NCI-H2107 treated with DMSO at 0.1 percent for 48 hours (cell line): ENCODE measurements around the gene GDPD1.
A peak's percentile ranks its signal among the peaks of the same experiment; 100 is the strongest.
"Not testable (repeated sequence)": the region's sequence is repeated elsewhere in the genome, so short reads cannot be mapped to it uniquely, and the experiment has no call there.

Experiments used
- DNase-seq: peaks from one replicate; lab custom pipeline; 2025; ENCODE audit not compliant: unreplicated experiment; lab: John Stamatoyannopoulos, UW

Gene GDPD1

DNA sequence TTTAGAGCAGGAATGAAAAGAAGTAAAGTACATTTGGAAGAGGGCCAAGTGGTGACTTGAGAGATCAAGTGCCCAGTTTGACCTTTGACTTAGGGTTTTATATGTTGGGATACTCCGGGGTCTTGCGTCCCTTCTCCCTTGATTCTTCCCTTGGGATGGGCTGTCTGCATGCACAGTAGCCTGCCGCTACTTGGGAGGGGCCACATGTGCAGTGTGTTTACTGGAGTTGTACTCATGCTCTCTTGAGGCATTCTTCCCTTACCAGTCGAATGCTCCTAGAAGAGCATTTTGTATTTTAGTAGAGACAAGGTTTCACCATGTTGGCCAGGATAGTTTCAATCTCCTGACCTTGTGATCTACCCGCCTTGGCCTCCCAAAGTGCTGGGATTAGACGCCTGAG is 23.8 kb downstream of the GDPD1 start:
- DNase-seq, result no peak

DNA sequence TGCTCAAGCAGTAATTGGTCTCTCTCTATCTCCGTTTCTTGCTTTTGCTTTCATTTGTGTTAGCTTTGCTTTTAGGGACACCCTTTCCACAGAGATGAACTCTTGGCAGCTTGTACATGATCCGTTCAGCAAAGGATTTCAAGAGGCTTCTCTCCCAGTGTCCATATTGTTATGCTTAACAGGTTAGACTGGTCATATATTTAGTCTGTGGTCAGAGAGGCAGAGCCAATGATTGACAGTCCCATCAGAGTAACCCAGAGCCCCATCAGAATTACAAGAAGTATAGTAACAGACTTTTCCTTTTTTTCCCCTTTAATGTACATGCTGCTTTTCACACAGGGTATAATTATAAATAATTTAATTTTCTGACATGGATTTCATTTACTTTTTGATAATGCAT is 34.4 kb downstream of the GDPD1 start:
- no peak for DNase-seq

DNA sequence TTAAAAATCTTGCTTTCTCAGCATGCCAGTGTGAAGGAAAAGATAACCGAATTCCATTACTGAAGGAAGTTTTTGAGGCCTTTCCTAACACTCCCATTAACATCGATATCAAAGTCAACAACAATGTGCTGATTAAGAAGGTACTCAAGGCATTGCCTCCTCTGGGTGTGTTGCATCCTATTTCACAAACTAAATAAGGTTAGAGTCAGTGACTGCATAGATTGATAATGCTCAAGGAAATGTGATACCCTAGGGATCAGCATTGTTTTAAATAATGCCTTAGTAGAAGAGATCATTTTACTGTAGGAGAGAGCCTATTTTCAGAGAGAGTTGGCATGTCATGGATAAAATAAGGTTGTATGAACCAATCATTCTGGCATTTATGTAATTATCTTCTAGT is 36.8 kb downstream of the GDPD1 start:
- DNase-seq, result peak; percentile 28

DNA sequence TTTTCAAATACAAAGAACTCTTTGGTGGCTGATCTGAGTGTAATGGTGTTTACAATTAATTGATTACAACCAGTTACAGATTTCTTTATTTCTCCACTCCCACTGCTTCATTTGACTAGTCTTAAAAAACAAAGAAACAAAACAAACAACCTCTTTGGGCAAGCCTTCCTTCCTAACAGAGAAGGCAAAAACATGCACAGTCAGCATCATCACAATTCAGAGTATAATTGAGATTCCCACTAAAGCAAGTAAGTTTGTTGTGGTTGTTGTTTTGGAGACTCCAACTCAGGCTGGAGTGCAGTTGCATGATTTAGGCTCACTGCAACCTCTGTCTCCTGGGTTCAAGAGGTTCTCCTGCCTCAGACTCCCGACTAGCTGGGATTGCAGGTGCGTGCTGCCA is 40.4 kb downstream of the GDPD1 start:
- DNase-seq, result no peak

DNA sequence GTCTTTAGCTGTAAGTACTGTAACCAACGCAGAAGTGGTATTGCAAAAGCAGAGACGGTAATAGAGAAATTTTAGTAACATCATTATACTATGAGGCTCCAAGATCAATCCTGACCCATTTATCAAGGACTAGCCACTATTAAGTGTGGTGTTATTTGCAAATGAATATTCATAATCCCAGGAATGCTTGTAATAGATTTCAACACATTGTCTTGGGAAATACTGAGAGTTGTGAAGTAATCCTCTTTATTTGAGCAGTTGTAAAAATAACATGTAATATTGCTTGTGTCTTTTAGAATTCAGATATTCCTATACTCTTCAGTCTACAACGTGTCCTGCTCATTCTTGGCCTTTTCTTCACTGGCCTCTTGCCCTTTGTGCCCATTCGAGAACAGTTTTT is 46.4 kb downstream of the GDPD1 start:
- DNase-seq, result no peak

DNA sequence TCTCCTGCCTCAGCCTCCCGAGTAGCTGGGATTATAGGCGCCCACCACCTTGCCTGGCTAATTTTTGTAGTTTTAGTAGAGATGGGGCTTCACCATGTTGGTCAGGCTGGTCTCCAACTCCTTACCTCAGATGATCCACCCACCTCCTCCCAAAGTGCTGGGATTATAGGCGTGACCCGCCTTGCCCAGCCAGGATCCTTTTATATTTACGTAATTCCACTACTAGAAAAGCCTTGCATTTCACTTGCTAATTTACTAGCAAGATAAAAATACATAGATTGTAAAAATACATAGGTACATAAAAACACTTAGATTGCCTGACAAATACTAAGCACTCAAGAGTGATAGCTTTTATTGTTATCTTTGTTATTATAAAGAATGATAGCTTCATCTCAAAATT is 47.5 kb downstream of the GDPD1 start:
- DNase-seq, result no peak

DNA sequence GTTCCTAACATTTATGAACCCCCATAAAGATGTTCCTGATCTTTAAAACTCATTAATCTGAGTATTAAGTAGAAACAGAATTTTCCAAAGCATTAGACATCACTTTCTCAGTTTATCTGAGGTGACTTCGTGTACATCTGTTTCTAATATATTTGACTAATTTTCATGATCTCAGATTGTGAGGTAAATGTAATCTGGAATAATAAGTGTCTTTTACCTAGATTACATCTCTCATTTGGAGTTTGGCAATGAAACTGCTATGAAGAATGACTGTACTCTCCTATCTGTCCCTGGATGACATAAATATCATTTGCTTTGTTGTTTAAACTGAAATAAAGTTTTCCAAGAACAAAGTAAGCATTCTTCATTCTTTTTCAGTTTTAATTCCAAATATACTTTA is 55.3 kb downstream of the GDPD1 start:
- DNase-seq, result no peak

DNA sequence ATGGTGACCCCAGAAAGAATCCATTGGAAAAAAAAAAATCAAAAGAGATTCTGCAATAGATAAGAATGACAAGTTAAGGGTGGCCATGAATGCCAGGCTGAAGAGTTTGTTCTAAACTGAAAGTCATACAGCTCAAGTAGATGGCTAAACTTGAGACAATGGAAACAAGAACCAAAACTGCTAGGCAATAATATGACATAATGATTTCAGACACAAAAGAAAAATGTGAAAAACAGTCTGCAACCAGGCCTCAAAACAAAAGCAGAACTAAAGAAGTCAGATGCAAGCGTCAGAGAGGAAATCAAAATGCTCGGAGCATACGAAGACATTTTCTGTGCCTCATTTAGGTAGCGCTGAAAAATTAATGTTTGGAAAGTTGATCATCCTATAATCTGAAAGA is 56.7 kb downstream of the GDPD1 start:
- DNase-seq, result no peak

DNA sequence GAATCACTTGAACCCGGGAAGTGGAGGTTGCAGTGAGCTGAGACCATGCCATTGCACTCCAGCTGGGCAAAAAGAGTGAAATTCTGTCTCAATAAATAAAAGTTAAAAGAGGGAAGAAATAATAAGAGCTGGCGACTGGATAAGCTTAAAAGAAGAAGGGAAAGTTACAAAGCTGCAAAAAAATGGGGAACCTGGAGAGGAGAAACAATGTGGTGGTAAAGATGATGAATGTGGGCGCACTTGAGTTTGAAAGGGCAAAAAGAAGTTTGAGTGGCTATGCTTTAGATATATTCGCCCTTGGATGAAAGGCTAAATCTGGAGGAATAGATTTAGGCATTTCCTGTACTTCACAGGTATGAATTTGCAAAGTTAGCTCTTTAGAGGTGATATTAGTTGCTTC is 58.1 kb downstream of the GDPD1 start:
- DNase-seq, result no peak

DNA sequence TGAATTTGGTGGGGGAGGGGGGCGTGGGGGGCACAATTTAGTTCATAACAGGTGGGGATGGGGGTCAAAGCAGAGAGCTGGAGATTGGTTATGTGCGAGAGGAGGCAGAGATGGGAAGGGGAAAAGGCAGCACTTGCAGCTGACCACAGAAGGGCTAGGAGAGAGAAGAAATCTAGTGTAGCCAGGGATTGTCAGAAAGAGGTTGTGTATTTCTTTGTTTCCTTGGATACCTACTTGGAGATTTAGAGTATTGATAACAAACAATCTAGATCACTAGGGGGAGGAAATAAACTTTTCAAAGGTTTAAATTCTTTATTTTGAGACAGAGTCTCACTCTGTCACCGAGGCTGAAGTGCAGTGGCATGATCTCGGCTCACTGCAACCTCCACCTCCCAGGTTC is 64.0 kb downstream of the GDPD1 start:
- DNase-seq, result no peak

DNA sequence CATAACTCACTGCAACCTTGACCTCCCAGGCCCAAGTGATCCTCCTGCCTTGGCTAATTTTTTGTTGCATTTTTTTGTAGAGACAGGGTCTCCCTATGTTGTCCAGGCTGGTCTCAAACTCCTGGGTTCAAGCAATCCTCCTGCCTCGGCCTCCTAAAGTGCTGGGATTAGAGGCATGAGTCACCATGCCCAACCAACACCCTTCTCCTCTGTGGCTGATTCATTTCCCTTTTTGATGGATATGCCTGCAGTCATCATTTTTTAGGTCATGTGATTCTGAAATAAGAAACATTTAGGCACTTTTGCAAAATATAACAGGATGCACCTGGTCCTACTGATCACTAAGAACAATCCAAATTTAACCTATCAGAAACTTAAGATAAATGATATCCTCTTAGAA is 67.1 kb downstream of the GDPD1 start:
- DNase-seq, result no peak

DNA sequence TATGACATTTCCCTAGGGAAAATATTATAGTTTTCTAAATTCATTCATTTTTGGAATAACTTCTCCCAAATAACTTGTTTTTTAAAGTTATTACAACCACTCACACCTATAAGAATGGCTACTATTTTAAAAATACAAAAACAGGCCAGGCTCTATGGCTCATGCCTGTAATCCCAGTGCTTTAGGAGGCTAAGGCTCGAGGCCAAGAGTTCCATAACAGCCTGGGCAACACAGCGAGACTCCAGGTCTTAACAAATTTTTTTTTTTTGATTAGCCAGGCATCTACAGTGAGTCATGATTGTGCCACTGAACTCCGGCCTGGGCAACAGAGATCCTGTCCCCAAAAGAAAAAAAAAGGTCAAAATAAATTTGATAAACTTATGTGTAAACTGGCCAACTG is 67.6 kb downstream of the GDPD1 start:
- DNase-seq, result no peak

DNA sequence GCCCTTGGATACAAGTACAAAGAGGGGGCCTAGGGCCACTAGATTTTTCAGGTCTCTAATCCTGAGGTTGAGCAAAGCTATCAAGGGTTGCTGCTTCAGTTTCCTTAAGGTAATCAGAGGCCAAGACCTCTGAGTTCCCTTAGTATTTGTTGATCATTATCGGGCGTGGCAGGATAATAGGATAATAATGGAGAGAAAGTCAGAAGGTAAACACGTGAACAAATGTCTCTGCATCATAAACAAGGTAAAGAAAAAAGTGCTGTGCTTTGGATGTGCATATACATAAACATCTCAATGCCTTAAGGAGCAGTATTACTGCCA is 69.6 kb downstream of the GDPD1 start:
- no peak for DNase-seq

DNA sequence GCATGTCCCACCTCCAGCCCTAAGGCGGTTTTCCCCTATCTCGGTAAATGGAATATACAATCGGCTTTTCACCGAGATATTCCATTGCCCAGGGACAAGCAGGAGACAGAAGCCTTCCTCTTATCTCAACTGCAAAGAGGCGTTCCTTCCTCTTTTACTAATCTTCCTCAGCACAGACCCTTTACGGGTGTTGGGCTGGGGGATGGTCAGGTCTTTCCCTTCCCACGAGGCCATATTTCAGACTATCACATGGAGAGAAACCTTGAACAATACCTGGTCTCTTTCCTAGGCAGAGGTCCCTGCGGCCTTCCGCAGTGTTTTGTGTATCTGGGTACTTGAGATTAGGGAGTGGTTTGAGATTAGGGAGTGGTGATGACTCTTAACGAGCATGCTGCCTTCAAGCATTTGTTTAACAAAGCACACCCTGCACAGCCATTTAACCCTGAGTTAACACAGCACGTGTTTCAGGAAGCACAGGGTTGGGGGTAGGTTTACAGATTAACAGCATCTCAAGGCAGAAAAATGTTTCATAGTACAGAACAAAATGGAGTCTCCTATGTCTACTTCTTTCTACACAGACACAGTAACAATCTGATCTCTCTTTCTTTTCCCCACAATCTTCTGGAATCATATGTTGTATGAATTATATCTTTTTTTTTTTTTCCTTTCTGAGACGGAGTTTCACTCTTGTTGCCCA is 70.1 kb downstream of the GDPD1 start:
- not testable (repeated sequence) for DNase-seq

DNA sequence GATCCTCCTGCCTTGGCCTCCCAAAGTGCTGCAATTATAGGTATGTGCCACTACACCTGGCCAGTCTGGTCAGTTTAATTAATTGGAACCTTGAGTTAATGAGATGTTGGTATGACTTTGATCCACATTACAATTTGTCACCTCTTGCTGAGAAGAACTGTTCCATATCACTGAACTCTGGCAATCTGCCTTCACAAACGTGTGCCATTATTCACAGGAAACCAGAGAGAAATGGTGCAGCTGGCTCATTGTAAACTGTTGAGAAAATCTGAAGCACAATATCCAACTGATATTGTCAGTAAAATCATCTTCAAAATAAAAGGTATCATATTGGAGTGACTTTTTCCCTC is 71.8 kb downstream of the GDPD1 start:
- DNase-seq, result no peak

DNA sequence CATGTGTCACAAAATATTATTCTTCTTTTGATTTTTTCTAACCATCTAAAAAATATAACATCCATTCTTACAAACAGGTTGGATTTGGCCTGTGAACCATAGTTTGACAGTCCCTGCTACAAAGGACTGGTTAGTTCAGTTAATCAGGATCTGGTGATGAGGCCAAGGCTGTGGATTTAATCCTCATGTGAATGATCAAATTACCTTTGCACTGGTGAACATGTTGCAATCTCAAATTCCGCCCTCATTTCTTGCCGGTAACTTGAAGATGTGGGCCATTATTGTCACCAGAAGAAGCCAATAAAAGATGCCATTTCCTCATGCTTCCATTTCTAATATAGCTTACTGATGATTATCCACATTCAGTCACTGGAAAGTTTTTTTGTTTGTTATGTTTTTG is 75.9 kb downstream of the GDPD1 start:
- peak; percentile 18 for DNase-seq

DNA sequence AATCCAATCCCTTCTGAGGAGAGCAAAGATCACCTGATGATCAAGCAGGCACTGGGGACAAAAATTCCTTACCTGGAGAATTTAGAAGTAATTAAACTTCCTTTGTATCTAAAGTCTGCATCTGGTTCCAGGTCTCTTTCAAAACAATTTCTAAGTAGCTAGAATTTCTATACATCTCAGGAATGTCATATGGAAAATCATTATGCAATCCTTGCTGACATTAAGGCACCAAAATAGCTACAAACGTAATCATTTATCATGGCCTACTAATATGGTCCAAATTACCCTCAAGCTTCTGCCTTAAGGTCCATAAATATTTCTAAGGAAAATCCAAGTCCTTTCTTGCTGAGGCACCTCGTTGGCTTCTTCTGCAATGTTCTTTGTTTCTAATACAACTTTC is 78.2 kb downstream of the GDPD1 start:
- no peak for DNase-seq

DNA sequence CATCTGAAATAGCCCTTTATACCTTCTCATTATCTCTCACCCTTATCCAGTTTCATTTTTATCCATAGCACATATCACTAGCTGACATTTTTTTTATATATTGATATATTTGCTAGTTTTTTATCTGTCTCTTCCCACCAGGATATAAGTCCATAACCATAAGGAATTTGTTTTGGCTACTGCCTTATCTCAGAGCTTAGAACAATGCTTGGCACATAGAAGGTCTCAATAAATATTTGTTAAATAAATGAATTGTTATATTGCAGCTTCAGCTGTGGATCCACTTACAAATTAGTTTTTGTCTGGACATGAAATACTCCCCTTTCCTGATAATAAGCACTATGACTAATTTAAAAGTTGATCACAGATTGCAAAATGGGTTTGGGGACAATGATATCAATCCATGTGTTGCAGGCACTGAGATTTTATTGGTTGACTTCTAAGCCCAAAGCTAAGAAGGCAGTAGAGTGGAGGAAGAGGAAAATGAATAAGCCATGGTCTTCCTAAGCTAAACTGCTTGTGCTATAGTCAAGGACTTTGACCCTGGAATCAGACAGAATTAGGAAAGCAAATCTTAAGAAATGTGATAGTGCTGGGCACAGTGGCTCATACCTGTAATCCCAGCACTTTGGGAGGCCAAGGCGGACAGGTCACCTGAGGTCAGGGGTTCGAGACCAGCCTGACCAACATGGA is 79.2 kb downstream of the GDPD1 start:
- DNase-seq, result no peak

DNA sequence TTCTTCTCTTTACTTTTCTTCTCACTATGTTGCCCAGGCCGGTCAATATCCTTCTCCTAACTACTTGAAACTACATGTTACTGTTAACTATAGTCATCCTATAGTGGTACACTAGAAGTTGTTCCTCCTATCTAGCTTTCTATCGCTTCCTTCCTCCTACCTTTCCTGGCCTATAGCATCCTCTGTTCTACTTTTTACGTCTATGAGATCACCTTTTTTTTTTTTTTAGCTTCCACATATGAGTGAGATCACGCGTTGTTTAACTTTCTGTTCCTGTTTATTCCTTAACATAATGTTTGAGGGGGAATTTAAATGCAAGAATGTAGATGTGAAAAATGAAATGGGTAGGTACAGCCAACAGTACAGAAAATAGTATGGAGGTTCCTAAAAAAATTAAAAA is 80.6 kb downstream of the GDPD1 start:
- no peak for DNase-seq

DNA sequence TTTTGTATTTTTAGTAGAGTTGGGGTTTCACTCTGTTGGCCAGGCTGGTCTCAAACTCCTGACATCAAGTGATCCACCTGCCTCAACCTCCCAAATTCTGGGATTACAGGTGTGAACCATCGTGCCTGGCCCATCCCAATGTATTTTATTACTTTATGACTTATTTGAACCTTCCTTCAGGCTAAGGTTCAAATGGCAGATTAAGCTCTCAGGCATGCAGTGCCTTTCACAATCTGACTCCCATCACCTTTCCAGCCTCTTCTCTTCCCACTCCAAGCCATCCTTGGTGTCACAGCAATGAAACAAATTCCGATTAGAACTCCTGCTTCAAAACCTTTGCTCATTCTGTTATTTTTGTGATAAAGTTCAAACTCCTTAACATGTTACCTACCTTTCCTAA is 84.5 kb downstream of the GDPD1 start:
- DNase-seq, result no peak

DNA sequence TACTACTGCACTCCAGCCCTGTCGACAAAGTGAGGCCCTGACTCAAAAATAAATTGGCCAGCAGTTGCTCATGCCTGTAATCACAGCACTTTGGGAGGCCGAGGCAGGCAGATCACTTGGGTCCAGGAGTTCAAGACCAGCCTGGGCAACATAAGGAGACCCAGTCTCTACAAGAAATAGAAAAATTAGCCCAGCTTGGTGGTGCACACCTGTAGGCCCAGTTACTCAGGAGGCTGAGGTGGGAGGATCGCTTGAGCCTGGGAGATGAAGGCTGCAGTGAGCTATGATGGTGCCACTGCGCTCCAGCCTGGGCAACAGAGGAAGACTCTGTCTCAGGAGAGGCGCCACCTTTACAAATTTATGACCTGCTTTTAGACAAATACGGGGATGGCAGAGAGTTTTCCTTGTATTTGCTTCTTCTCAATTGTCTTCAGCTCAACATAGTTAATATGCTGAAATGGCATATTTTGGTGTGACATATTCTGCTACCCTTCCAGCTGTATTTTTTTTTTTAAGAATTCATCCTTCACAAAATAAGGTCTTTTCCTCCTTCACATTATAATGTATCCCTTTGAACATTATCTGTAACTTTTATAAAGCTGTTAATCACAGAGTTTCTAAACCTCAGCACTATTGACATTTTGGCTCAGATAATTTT is 90.1 kb downstream of the GDPD1 start:
- DNase-seq, result no peak

DNA sequence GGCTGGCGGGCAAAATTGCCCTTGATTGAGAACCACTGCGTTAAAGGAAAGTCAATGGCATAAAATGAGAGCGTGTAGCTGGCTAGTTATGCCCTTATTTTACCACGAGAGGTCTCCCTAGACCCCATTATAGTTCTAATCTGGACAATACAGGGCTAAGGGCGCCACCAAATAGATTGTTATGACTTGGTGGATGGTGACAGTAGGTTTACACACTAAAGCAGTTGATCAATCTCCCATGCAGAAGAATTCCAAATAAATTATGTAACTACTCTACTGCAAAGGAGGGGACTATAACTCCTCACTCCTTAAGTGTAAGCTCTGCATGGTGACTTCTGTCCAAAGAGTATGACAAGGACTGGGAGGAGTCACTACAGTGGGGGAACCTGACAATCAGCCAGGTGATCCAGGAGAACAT is 90.7 kb downstream of the GDPD1 start:
- peak; percentile 74 for DNase-seq

DNA sequence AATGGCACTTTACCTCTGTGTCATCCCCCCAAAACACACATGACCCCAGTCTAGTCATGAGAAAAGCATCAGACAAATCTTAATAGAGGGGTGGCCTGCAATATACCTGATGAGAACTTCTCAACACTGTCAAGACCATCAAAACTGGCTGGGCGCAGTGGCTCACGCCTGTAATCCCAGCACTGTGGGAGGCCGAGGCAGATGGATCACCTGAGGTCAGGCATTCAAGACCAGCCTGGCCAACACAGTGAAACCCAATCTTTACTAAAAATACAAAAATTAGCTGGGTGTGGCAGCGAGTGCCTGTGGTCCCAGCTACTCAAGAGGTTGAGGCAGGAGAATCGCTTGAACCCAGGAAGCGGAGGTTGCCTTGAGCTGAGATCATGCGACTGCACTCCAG is 91.2 kb downstream of the GDPD1 start:
- DNase-seq, result not testable (repeated sequence)
